HEK293T (cell line): ENCODE results near the gene BANF1.

Source experiments
- BHLHE40 ChIP-seq: fragments of 450-650 bp; IDR thresholded peaks from 2 replicates; pipeline ENCODE4 v1.6.1; 2016; ENCODE audit warnings: mild to moderate bottlenecking, moderate library complexity, borderline replicate concordance
- CTBP1 ChIP-seq: fragments of 450-650 bp; IDR thresholded peaks from 2 replicates; pipeline ENCODE4 v1.6.1; 2016; ENCODE audit warnings: borderline replicate concordance
- FOXM1 ChIP-seq: fragments of 450-650 bp; IDR thresholded peaks from 2 replicates; pipeline ENCODE4 v1.6.1; 2017; ENCODE audit warnings: mild to moderate bottlenecking, borderline replicate concordance
- HDGF ChIP-seq: fragments of 450-650 bp; IDR thresholded peaks from 2 replicates; pipeline ENCODE4 v1.6.1; 2017; ENCODE audit warnings: antibody characterized with exemption, borderline replicate concordance
- LEF1 ChIP-seq: fragments of 450-650 bp; IDR thresholded peaks from 2 replicates; pipeline ENCODE4 v1.6.1; 2017; ENCODE audit warnings: mild to moderate bottlenecking, borderline replicate concordance
- NFRKB ChIP-seq: fragments of 450-650 bp; IDR thresholded peaks from 2 replicates; pipeline ENCODE4 v1.6.1; 2016; ENCODE audit warnings: mild to moderate bottlenecking, moderate library complexity
- PKNOX1 ChIP-seq: fragments of 450-650 bp; IDR thresholded peaks from 2 replicates; pipeline ENCODE4 v1.6.1; 2016
- SP1 ChIP-seq: fragments of 450-650 bp; IDR thresholded peaks from 2 replicates; pipeline ENCODE4 v1.6.1; 2017
- TARDBP ChIP-seq: fragments of 450-650 bp; IDR thresholded peaks from 2 replicates; pipeline ENCODE4 v1.6.1; 2016
- ZNF384 ChIP-seq: fragments of 450-650 bp; IDR thresholded peaks from 2 replicates; pipeline ENCODE4 v1.6.1; 2016

DNA sequence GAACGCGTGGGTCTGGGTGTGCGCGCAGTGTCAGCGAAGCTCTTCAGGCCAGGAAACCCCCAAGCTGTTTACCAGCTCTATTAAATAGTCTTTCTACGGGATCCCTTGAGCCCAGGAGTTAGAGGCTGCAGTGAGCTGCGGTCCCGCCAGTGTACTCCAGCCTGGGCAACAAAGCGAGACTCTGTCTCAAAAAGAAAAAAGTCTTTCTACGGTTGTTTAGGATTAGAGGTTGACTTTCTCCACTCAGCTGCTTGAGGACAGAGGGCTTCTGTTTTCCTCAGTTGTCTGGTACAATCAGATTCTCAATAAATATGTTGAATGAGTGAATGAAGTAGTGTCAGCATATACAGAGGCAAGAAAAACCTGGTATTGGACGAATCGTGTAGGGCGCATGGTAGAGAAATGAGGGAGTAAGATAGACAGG, 40.1 kb upstream of the BANF1 start:
- TF ChIP-seq SP1 (no peak), BHLHE40 (no peak), PKNOX1 (no peak), ZNF384 (no peak), TARDBP (no peak), HDGF (no peak), CTBP1 (no peak), FOXM1 (no peak), NFRKB (no peak), LEF1 (no peak)
